Measurements from ENCODE around the gene PDLIM3. TPM values are rescaled to one million over a fixed set of nuclear protein-coding genes. Genes with fewer than 3 reads are reported as not detected.
A peak's percentile ranks its signal among the peaks of the same experiment; 100 is the strongest.

The PDLIM3 gene
- polyA plus RNA-seq, 1 experiment: 0.05 TPM

- CTCF ChIA-PET: interaction anchor here (0.5 to 1.0 kb wide), 3 partner anchors 54 to 420 kb away, joined by 3 read pairs; no protein-coding TSS in a partner anchor
- H3K27me3 ChIP-seq (ENCODE audit: control insufficient read depth, insufficient read depth, low read length): peaks cover 9% of the 10 kb centered on the region
Measured at GRCh38 chr4:185536411-185536709, 1.1 kb upstream of the PDLIM3 start.

DNA sequence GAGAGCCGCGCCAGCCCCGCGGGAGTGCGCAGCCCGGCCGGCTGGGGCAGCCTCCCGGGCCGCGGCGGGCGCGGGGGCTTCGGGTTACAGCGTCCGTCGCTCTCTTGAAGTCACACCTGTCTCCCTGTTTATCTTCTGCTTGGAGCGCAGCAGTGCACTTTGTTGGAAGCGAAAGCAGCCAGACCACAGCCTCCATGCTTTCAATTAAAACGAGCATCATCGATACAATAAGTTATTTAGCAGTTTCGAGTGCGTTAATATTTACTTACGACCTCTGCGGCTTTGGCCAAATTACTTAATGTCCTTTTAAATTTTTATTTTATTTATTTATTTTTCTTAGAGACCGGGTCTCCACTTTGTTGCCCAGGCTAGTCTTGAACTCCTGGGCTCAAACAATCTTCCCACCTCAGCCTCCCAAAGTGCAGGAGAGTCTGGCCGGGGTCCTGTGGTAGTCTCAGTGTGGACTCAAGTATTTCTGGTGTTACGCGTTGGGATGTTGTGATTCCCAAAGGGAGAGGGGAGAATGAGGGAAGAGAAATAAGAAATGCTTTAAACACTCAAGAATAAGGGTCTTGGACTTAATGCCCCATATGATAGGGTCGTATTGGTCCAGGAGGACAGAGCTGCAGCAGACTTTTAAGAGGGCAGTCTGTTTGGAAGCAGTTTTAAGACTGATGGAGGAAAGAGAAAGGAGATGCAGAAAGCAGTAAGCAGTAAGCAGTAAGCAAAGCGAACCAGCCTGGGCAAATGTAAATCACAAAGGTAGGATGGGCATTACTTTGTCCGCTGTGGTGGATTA lies 504 bp upstream of the PDLIM3 start:
- POLR2A ChIA-PET: no interaction called here

More at GRCh38 chr4:185536411-185536709, 1.1 kb upstream of the PDLIM3 start:
- TF ChIP-seq CTCF (IDR thresholded peaks at IDR 0.05; ENCODE audit: insufficient read depth, low read depth, low read length): no peak
- no peak for DNase-seq (ENCODE audit: low read depth)
- POLR2A ChIA-PET: no interaction called here
- Histone ChIP-seq H3K4me3 (ENCODE audit: low read depth, low read length) (no peak overlapping the region), H3K36me3 (ENCODE audit: control insufficient read depth, insufficient read depth, low read length) (no peaks in the 10 kb centered on the region)

GRCh38 chr4:185534511-185534865 lies 819 bp downstream of the PDLIM3 start:
- DNase-seq (ENCODE audit: low read depth): no peak
- no peak for TF ChIP-seq CTCF (IDR thresholded peaks at IDR 0.05; ENCODE audit: insufficient read depth, low read depth, low read length)
- ChIA-PET CTCF (interaction anchor here (0.6 to 1.1 kb wide), 2 partner anchors 64 to 487 kb away, joined by 3 read pairs; no protein-coding TSS in a partner anchor), POLR2A (no interaction called here)
- Histone ChIP-seq H3K4me3 (ENCODE audit: low read depth, low read length) (no peak overlapping the region), H3K27me3 (ENCODE audit: control insufficient read depth, insufficient read depth, low read length) (peaks cover 8% of the 10 kb centered on the region), H3K36me3 (ENCODE audit: control insufficient read depth, insufficient read depth, low read length) (no peaks in the 10 kb centered on the region)

More for the DNA sequence above, 504 bp upstream of the PDLIM3 start:
- H3K27me3 ChIP-seq (ENCODE audit: control insufficient read depth, insufficient read depth, low read length): peaks cover 9% of the 10 kb centered on the region
- H3K36me3 ChIP-seq (ENCODE audit: control insufficient read depth, insufficient read depth, low read length): no peaks in the 10 kb centered on the region
- peak overlapping the region; percentile 35 for H3K4me3 ChIP-seq (ENCODE audit: low read depth, low read length)
- no peak for DNase-seq (ENCODE audit: low read depth)
- TF ChIP-seq CTCF (IDR thresholded peaks at IDR 0.05; ENCODE audit: insufficient read depth, low read depth, low read length): no peak
- CTCF ChIA-PET: interaction anchor here (0.5 to 1.0 kb wide), 3 partner anchors 53 to 420 kb away, joined by 3 read pairs; no protein-coding TSS in a partner anchor

DNA sequence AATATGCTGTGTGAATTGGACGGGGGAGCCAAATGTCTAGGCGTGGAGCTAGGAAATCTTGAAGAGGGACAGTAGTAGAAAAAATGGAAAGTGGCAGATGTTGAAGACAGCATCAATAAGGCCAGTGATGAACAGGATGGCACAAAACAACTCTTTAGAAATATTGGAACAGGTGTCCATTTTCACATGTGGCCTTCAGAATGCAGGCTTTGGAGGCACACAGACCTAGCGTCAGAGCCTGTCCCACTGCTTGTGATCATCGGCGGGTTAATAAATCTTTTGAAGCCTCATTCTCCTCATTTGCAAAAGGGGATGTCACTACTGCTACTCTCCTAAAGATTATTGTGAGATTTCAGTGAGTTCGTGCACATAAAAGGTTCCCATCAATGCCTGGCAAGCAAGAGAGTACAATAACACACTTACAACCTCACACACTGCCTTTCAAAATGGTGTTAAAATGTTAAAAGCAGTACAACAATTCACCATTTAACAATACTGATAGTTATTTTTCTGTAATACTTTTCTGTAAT lies 2.4 kb downstream of the PDLIM3 start:
- POLR2A ChIA-PET: no interaction called here

More for the DNA sequence above, 2.4 kb downstream of the PDLIM3 start:
- CTCF ChIA-PET: no interaction called here
- TF ChIP-seq CTCF (IDR thresholded peaks at IDR 0.05; ENCODE audit: insufficient read depth, low read depth, low read length): no peak
- Histone ChIP-seq H3K36me3 (ENCODE audit: control insufficient read depth, insufficient read depth, low read length) (no peaks in the 10 kb centered on the region), H3K27me3 (ENCODE audit: control insufficient read depth, insufficient read depth, low read length) (peaks cover 6% of the 10 kb centered on the region), H3K4me3 (ENCODE audit: low read depth, low read length) (no peak overlapping the region)
- no peak for DNase-seq (ENCODE audit: low read depth)
